ENCODE data around the gene PID1. TPM values are rescaled to one million over a fixed set of nuclear protein-coding genes. Genes with fewer than 3 reads are reported as not detected.

PID1 gene
- total and polyA plus RNA-seq, 8 donors, result 10.2 to 51.2 (median 35.4) TPM

DNA sequence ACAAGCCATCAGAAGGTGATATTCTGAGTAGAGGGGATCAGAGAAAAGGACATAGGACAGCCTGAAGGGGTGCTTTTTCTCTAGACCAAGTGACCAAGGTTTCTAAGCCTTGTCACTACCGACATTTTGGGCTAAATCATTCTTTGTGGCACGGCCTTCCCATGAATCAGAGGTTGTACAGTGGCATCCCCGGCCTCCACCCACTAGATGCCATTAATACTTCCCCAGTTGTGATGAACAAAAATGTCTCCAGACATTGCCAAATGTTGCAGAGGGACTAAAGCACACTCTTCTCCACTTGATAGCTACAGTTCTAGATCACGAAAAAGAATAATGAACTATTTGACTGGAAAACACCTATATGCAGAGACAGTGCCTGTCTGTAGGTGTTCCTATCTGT lies 143.6 kb downstream of the PID1 start:
- Histone ChIP-seq H3K4me1 (peaks cover 0 to 13% (median 0%) of the 10 kb centered on the region in 4 donors), H3K27ac (no peak overlapping the region)
- intact Hi-C loops (cut with DNase I; ENCODE audit: low total_unique reads), result no loop called here

GRCh38 chr2:229126066-229126465 lies 145.0 kb downstream of the PID1 start:
- WGBS, 5 donors, result 82 to 93% (median 90%) methylated on average over 2 of the region's 2 CpGs
- Histone ChIP-seq H3K27ac (no peak overlapping the region), H3K36me3 (no peaks in the 10 kb centered on the region), H3K4me3 (no peak overlapping the region), H3K9me3 (peaks cover 0 to 6% (median 0%) of the 10 kb centered on the region in 4 donors), H3K27me3 (no peaks in the 10 kb centered on the region), H3K4me1 (peaks cover 0 to 13% (median 0%) of the 10 kb centered on the region in 4 donors)
- TF ChIP-seq POLR2AphosphoS5 (IDR thresholded peaks at IDR 0.05), result no peak
- TF ChIP-seq POLR2A (IDR thresholded peaks at IDR 0.05), result no peak
- no peak for TF ChIP-seq EP300 (IDR thresholded peaks at IDR 0.05)
- TF ChIP-seq, protein P1, sequence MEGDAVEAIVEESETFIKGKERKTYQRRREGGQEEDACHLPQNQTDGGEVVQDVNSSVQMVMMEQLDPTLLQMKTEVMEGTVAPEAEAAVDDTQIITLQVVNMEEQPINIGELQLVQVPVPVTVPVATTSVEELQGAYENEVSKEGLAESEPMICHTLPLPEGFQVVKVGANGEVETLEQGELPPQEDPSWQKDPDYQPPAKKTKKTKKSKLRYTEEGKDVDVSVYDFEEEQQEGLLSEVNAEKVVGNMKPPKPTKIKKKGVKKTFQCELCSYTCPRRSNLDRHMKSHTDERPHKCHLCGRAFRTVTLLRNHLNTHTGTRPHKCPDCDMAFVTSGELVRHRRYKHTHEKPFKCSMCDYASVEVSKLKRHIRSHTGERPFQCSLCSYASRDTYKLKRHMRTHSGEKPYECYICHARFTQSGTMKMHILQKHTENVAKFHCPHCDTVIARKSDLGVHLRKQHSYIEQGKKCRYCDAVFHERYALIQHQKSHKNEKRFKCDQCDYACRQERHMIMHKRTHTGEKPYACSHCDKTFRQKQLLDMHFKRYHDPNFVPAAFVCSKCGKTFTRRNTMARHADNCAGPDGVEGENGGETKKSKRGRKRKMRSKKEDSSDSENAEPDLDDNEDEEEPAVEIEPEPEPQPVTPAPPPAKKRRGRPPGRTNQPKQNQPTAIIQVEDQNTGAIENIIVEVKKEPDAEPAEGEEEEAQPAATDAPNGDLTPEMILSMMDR (IDR thresholded peaks at IDR 0.05), result no peak
- intact Hi-C loops (cut with DNase I; ENCODE audit: low total_unique reads), result no loop called here
- DNase-seq, result peak in 1 of 2 donors; percentile 5

More for the DNA sequence above, 143.6 kb downstream of the PID1 start:
- no peaks in the 10 kb centered on the region for H3K36me3 ChIP-seq
- TF ChIP-seq POLR2AphosphoS5 (IDR thresholded peaks at IDR 0.05) (no peak), POLR2A (IDR thresholded peaks at IDR 0.05) (no peak), EP300 (IDR thresholded peaks at IDR 0.05) (no peak)
- TF ChIP-seq, protein P1 (IDR thresholded peaks at IDR 0.05), result no peak
- H3K27me3 ChIP-seq, result no peaks in the 10 kb centered on the region
- H3K9me3 ChIP-seq, result peaks cover 0 to 6% (median 0%) of the 10 kb centered on the region in 4 donors
- 65 to 88% (median 72%) methylated on average over 4 of the region's 4 CpGs for WGBS, 5 donors
- no peak for DNase-seq
- no peak overlapping the region for H3K4me3 ChIP-seq

- Histone ChIP-seq H3K27me3 (no peaks in the 10 kb centered on the region), H3K27ac (no peak overlapping the region), H3K4me3 (no peak overlapping the region), H3K4me1 (no peaks in the 10 kb centered on the region), H3K9me3 (peaks cover 0 to 6% (median 0%) of the 10 kb centered on the region in 4 donors), H3K36me3 (no peaks in the 10 kb centered on the region)
- intact Hi-C loops (cut with DNase I; ENCODE audit: low total_unique reads), result no loop called here
- TF ChIP-seq, protein P1 (IDR thresholded peaks at IDR 0.05), result no peak
- no peak for TF ChIP-seq POLR2AphosphoS5 (IDR thresholded peaks at IDR 0.05)
- TF ChIP-seq POLR2A (IDR thresholded peaks at IDR 0.05), result no peak
- no peak for TF ChIP-seq EP300 (IDR thresholded peaks at IDR 0.05)
- DNase-seq, result no peak
Measured at GRCh38 chr2:229124136-229124535, 147.0 kb downstream of the PID1 start.

DNA sequence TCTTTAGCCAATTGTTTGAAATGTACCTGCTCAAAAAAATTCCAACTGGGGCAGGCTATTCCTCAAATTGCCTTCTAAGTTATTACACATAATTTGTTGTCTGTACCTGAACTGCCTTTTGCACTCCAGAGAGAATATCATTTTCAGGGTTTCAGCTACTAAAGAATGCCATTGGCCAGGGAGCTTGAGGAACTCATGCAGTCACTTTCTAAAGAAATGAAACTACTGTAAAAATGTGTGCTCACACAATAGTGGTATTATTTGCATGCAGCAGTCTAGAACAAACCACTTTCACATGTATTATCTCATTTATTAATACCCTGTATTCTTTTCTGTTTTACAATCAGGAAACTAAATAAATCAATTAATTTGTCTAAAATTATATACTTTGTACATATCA lies 152.2 kb downstream of the PID1 start:
- Histone ChIP-seq H3K9me3 (no peaks in the 10 kb centered on the region), H3K36me3 (no peaks in the 10 kb centered on the region), H3K4me1 (no peaks in the 10 kb centered on the region), H3K4me3 (no peak overlapping the region), H3K27ac (no peak overlapping the region), H3K27me3 (no peaks in the 10 kb centered on the region)
- TF ChIP-seq EP300 (IDR thresholded peaks at IDR 0.05), result no peak
- TF ChIP-seq POLR2A (IDR thresholded peaks at IDR 0.05), result no peak
- TF ChIP-seq, protein P1 (IDR thresholded peaks at IDR 0.05), result no peak
- TF ChIP-seq POLR2AphosphoS5 (IDR thresholded peaks at IDR 0.05), result no peak
- DNase-seq, result no peak
- intact Hi-C loops (cut with DNase I; ENCODE audit: low total_unique reads), result no loop called here
